ENCODE data around the gene POLD4.
A peak's percentile ranks its signal among the peaks of the same experiment; 100 is the strongest.

Gene POLD4

DNA sequence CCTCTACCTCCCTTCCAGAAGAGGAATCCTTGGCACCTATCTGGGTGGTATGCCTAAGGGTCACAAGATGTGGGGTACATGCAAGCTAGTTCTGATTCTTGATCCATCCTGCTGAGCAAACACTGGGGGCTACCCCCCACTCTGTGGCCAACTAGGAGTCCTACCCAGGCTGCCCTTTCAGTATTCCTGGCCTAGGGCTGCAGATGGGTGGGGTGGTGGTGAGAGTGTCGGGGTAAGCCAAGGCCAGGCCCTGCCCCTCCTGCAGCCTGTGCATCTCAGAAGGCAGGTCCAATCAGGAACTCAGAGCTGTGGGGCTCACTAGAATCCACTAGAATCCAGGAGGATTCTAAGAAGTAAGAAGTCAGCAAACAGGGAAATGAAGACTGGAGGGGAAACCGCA is 39.1 kb downstream of the POLD4 start:
- no peak for DNase-seq

DNA sequence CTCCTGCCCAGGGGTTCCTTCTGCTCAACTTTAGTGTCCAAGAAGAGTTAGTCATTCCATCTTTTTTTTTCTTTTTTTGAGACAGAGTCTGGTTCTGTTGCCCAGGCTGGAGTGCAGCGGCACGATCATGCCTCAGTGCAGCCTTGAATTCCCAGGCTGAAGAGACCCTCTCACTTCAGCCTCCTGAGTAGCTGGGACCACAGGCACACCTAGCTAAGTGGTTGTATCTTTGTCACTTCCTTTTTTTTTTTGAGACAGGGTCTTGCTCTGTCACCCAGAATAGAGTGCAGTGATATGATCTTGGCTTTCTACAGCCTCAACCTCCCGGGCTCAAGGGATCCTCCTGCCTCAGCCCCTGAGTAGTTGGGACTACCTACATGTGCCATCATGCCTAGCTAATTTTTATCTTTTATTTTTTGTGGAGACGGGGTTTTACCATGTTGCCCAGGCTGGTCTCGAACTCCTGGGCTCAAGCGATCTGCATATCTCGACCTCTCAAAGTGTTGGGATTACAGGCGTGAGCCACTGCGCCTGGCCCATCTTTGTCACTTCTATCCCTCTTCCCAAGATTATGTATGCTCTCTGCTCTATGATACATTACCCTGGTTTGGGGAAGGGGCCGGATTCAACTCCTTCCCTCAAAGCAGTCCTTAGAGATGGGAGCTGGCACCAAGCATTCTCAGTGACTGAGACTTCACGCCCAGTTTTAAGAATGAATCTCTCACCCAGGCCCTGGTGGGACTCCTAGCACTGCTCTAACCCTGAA is 40.0 kb downstream of the POLD4 start:
- no peak for DNase-seq

DNA sequence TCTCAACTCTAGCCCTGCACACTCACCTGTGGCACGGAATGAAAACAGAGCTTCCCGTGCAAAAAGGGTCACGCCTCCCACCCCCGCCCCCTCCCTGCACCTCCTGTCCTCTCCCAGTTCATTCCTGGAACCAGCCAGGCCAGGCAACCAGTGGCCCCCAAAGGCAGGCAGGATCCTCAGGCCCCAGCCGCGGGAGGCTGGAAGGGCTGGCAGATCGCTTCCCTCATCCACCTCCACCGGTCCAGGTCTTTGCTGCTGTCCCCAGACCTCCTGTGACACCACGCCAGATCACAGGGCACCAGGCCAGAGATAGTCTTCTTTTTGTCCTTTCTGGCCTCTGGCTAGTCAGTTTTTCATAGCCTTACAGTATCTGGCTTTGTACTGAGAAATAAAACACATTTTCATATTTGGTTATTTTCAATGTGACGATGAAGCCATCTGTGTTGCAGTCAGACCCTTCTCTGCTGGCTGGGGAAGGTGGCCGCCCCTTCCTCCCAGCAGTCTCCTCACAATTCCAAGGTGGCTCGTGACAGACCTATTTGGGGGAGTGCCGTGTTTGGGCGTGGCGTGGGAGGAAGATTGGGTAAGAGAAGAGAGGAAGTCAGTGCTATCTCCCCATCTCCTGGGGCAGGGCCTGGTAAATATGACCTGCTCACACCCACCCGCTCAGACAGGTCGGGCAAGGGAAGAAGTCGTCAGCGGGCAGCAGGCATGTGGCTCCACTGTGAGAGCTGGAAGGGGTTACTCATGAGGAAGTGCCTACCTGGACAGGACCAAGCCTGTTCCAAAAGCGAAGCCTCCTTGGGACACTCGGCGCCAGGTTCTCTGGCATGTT is 40.9 kb downstream of the POLD4 start:
- peak; percentile 46 for DNase-seq

DNA sequence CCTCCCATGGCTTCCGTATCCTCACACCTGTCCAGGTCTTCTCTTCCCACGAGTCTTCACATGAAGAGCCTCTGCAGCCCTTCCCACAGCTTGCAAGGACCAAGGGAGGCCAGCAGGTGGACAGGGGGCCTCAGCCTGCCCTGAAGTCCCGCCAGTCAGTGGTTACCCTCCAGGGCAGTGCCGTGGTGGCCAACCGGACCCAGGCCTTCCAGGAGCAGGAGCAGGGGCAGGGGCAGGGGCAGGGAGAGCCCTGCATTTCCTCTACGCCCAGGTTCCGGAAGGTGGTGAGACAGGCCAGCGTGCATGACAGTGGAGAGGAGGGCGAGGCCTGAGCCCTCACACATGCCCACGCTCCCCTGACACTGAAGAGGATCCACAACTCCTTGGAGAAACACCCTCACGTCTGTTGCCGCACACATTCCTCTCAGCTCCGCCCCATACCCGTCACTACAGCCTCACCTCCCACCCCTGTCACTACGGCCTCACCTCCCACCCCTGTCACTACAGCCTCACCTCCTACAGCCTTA is 41.7 kb downstream of the POLD4 start:
- DNase-seq, result peak; percentile 9

DNA sequence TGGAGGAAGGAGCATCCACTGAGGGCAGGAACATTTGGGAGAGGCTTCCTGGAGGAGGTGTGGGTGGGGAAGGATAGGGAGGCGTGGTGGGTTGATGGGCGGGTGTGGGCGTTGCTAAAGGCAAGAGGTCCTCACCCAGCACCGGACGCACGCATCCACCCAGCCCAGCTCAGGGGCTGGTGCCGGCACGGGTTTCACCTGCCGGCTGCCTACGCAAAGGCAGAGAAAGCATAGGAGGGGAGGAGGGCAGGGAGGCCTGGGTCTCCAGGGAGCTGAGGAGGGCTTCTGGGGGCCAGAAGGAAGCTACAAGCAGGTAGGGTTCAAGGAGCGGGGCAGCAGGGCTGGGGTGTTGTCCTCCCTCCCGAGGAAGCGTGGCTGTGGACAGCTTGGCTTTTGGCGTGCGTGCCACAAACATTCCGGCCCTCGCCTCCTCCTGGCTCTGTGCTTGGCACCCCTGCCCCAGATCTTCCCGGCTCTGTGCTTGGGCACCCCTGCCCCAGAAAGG is 42.2 kb downstream of the POLD4 start:
- no peak for DNase-seq

DNA sequence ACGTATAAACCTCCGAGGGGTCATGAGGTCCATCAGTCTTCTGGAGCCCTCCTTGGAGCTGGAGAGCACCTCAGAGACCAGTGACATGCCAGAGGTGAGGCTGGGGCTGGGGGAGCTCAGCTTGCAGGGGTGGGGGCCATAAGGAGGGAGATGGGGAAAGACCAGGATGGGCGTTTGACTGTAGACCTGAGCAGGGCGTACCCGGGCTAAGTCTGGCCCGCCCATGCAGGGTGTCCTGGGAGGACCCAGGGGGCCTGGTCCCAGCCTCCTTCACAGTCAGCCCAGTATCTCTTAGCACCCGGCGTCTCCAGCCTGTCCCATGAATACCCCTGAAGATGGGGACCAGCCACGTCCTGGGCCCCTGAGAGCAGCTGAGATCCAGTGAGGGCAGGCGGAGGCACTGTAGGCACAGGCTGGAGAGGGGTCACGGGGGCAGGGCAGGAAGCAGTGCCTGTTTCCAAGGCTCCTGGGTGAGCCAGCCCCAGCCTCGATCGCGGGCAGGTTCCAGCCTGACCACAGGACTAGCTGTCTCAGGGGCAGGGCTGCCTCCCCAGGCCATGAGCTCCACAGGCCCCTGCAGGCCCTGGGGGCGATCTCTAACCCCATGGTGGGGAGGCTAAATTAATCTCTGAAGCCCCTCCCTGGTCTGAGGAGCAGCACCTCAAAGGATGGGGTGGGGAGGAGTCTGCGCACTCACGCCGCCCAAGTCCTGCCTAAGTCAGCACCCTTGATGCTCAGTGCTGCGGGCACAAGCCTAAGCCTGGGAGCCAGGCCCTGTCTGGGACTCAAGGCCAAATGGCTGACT is 42.9 kb downstream of the POLD4 start:
- no peak for DNase-seq

DNA sequence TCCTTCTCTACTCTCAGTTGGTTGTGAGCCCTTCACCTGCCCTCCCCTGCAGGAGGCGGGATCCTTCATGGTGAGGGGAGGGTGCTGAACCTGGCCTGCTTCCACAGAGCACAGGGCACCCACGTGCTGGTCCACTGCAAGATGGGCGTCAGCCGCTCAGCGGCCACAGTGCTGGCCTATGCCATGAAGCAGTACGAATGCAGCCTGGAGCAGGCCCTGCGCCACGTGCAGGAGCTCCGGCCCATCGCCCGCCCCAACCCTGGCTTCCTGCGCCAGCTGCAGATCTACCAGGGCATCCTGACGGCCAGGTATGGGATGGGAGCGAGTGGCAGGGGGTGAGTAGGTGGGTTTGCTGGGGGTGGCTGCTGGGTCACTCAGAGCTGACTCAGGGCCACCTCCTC is 43.7 kb downstream of the POLD4 start:
- no peak for DNase-seq

DNA sequence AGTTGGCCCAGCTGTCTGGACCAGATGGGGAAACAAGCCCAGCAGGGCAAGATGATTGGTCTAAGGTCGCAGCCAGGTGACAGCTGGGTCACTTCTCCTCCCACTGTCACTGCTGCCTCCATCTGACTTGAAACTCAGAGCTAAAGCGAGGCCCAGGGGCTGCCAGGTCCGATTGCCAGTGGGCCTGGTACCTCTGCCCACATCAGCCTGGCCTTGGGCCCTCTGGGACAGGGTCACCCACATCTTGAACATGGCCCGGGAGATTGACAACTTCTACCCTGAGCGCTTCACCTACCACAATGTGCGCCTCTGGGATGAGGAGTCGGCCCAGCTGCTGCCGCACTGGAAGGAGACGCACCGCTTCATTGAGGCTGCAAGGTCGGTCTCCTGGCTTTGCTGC is 44.2 kb downstream of the POLD4 start:
- DNase-seq, result no peak

DNA sequence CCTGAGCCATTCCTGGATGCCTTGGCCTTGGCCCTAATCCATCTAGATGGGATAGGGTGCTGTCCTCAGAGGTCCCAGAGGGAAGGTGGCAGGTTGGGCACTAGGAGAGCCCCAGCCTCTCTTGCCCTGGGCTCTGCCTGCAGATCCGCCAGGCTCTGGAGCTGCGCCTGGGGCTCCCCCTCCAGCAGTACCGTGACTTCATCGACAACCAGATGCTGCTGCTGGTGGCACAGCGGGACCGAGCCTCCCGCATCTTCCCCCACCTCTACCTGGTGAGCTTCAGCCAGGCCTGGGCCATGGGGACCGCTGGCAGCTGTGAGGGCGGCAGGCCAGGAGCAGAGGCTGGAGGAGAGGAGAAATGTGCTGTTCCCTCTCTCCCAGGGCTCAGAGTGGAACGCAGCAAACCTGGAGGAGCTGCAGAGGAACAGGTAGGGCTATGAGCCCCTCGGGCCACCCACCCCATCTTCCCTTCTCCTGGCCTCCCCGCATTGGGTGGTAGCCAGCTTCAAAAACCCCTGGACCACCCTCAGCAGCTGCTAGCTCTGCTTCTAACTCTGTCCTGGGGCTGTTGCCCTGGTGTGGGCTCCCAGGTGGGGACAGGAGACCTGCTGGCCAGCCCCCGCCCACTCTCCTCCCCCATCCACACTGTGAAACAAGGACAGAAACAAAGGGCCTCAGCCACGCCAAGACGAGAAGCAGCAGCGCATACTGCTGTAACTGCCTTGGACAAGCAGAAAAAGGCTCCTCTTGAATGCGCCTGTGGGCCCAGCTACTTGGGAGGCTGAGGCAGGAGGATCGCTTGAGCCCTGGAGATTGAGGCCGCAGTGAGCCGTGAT is 45.1 kb downstream of the POLD4 start:
- DNase-seq, result no peak

DNA sequence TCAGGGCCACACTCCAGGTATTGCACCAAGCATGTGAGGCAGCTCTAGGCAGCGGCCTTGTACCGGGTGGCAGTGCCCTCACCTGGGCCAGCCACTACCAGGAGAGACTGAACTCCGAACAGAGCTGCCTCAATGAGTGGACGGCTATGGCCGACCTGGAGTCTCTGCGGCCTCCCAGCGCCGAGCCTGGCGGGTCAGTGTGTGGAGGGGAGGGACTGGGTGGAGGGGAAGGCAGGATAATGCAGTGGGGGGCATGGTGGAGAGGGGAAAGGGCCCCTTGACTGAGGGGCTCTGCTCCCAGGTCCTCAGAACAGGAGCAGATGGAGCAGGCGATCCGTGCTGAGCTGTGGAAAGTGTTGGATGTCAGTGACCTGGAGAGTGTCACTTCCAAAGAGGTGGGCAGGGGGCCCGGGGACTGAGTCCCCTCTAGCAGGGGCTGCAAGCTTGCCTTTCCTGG is 45.8 kb downstream of the POLD4 start:
- no peak for DNase-seq

DNA sequence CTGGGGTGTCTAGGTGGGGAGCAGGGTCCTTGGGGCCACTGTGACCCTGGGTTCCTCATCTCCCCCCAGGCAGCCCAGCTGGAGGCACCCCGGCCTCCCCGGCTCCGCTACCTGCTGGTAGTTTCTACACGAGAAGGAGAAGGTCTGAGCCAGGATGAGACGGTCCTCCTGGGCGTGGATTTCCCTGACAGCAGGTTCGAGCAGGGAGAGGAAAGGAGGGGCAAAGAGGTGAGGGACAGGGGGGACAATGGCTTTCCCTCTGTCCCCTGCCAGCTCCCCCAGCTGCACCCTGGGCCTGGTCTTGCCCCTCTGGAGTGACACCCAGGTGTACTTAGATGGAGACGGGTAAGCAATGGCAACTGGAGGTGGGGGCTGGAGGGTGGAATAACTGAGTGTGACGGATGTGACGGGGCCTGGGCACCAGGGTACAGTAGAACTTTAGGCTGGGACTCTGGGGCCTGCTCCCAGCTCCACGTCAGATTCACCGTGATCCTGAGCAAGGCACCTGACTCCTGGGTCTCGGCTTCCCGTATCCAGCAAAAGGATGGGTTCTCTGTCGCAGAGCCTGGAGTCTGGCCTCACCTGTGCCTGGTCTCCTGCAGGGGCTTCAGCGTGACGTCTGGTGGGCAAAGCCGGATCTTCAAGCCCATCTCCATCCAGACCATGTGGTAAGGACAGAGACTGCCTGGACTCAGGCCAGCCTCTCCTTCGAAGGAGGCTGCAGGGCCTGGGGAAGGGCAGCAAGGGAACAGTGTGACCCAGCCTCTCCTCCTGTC is 46.4 kb downstream of the POLD4 start:
- no peak for DNase-seq

DNA sequence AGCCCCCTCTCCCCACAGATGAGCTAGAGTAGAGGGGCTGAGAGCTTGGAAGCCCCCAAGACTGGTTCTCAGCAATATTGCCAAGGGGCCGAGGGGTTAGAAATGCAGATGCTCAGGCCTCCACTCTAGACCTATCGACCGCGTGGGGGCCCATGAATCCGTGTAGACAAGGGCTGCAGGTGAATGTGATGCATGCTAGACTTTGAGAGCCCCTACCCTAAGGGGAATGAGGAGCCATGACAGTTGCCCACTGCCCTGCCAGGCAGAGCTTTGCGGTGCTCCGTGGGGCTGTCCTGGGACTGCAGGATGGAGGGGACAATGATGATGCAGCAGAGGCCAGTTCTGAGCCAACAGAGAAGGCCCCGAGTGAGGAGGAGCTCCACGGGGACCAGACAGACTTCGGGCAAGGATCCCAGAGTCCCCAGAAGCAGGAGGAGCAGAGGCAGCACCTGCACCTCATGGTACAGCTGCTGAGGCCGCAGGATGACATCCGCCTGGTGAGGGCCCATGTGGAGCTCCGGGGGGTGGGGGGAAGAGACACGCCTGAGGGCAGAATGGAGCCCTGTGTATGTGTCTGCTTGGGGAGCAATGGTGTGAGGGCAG is 48.7 kb downstream of the POLD4 start:
- DNase-seq, result peak; percentile 5

DNA sequence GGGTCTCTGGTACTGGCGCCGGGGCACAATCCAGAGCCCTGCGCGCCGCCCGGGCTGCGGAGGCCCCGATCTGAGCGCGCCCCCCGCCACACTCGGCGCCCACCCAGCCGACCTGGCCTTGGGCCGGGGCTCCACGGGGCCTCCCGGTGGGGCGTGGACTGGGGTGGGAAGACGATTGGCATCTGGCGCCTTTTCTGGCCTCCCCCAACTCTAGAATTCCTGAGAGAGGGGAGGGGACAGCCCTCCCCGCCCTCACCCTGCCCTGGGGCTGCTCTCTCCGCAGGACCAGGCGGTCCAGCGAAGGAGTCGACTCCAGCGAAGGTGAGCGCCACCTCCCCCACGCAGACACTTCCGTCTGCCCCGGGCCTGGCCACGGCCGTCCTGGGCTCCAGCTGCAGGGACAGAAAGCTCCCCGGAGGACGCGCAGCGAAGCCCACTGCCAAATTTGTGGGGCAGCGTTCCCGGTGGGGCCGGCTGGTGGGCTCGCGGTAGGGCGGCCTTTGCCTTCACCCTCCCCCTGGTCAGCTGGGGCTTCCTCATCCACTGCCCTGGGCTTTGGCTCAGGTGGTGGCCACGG is 49.4 kb downstream of the POLD4 start:
- peak; percentile 43 for DNase-seq

DNA sequence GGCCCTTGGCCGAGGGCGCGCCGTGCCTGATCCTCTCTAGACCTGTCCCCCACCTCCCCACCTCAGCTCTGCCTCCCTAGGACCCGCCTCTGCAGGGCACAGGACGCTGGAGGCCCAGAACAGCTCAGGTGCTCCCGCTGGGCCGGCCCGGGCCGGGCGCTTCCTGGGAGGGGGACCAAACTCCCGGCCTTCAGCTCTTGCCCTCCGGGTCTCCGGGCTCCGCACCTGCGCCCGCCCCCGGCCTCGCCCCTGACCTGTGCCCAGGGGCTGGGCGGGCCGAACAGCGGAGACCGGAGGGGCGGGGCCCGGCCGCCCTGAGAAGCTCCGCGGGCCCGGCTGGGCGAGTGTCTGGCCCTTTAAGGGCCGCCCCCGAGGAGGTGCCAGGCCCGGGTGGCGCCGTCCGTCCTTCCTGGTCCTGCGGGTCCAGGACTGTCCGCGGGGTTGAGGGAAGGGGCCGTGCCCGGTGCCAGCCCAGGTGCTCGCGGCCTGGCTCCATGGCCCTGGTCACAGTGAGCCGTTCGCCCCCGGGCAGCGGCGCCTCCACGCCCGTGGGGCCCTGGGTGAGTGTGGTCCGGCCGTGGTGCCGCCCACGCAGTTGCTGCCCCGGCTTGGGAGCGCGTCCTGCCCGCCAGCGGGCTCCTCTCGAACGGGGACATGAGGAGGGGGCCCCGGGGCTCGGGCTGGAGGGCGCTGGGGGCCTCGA is 50.1 kb downstream of the POLD4 start, which contains the start of gene SSH3:
TSS of gene SSH3 (plus strand) at position 399 of the 703 bp plus-strand sequence. CDS start at position 495, 96 bp downstream.
- DNase-seq, result peak; percentile 53

DNA sequence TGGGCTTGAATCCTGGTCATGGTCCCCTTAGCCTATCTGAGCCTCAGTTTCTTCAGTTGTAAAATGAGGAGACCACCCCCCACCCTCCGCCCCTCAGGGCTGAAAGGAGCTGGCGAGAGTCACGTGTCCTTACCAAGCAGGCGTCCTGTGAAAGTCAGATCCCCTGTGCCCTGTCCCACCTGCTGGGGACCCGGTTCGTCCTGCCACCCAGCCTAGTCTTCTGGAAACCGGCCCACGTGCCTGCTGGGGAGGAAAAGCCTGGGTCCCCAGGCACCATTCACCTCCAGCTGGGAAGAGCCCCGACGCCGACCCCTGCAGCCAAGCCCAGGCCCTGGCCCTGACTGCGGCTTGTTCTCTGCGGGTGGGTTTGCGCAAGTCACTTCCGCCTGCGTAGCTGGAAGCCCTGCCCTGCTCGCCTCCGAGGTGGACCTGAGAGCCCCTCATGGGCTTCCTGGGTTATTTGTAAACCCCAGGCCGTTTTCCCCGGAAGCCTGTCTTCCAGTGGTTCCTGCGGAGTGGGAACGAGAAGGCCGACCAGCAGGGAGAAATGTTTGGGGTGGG is 50.7 kb downstream of the POLD4 start:
- DNase-seq, result peak; percentile 12

DNA sequence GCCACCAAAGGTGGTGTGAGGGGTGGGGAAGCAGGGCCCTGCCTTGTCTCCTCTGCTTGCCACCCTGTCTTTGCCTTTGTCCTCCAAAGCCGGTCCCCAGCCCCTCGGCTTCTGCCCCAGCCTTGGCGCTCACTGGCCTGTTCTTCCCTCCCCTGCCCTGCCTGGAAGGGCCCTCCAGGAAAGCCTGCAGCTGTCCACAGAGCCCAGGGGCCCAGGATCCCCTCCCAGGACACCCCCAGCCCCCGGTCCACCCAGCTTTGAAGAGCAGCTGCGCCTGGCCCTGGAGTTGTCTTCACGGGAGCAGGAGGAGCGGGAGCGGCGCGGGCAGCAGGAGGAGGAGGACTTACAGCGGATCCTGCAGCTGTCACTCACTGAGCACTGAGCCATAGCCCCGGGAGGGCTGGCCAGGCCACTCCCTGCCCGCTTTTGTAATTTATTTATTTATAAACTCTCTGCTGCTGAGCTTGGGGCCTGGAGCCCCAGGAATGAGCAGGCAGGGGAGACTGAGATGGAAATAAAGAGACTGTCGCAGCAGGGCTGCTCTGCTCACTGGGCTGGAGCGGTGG is 51.3 kb downstream of the POLD4 start:
- peak; percentile 3 for DNase-seq

DNA sequence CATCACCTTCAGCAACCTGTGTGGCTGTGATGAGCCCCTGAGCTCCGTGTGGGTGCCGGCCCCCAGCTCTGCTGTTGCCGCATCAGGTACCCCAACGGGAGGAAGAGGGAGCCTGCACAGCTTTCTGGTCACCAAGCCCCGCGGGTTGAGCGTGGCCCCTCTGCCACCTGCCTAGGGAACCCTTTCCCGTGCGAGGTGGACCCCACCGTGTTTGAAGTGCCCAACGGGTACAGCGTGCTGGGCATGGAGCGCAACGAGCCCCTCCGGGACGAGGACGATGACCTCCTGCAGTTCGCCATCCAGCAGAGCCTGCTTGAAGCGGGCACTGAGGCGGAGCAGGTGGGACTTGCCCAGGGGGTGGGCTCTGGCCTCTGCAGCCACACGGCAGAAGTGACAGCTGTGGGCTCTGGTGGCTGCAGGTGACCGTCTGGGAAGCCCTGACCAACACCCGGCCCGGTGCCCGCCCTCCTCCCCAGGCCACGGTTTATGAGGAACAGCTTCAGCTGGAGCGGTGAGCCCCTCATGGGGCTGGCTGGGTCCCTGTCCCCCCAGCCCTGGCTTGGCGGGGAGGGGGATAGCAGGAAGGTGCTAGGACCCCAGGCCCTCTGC is 51.9 kb downstream of the POLD4 start:
- DNase-seq, result no peak

Data from activated CD4-positive, alpha-beta T cell treated with anti-CD3 and anti-CD28 coated beads for 48 hours (primary cell).